Stimulated activated CD4-positive, alpha-beta T cell treated with anti-CD3 and anti-CD28 coated beads, Interleukin-4, amount 100 ng/mL, for 1 hour (primary cell): ENCODE measurements around the gene NR1D1.

Experiments
- DNase-seq: peaks from one replicate; pipeline ENCODE4 v3.0.0-alpha.2; 2020

NR1D1 gene

DNA sequence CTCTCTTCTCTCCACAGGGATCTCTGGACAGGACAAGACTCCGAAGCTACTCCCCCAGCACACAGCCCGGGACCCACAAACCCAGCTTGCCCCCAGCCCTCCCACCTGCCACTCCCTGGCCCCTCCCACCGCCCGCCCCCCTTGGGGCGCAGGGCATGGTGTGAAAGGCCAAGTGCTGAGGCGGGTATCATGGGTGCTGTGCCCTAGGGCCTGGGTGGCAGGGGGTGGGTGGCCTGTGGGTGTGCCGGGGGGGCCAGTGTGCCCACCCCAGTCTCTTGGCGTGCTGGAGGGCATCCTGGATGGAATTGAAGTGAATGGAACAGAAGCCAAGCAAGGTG is 26.2 kb downstream of the NR1D1 start:
- DNase-seq = no peak

DNA sequence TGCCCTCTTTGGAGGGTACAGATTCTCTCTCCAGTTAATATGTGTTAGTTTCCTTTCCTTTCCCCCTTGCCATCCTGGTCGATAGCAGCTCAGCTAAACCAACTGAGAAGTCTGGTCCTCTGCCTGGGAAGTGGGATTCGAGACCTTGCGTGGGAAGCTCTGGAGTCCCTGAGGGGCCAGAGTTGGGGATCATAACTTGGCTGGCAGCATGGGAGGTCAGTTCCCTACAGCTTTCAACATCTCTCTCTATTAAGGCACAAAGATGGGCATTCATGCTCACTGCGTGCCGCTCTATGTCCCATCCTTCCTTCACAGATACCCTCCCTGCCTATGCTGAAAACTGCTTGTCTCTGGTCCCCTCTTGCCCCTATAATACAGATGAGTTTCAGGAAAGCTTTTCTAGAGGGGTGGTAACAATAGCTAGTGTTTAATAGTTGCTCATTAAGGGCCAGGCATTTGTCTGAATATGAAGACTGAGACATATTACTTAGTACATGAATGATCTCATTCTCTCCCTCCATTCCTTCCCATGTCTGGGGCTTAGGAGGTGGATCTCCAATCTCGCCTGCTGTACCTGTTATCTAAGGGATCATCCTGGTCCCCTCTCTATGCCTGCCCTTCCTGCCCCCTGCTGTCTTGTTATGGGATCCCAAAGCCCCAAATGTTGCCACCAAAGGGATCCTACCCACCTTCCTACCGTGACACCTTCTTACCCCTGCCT is 26.8 kb downstream of the NR1D1 start:
- no peak for DNase-seq

DNA sequence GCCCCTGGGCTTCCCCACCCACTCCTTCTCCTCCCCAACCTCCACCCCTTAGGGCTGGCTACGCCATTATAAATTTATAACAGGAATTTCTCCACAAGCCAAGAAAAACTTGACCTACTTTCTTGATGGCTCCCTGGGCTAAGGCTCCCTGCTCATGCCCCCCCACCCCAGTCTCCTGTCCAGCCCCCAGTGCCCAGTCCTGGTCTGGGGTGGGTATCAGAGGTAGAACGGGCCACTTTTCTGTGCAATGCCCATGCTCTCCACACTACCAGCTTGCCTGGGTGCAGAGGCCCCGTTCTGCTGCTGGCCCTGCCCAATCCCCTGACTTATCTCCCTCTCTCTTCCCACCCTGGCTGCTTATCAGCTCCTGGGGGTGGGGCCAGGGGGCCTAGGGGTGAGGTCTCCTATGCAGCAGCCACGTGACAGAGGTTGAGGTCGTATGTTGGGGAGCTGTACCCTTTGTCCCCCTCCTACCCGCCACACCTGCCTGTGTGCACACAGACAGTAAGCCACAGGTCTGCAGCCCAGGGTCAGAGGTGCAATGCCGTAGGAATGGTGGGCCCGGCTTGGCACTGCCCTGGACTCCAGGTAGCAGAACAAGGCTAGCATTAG is 27.5 kb downstream of the NR1D1 start:
- DNase-seq = no peak

DNA sequence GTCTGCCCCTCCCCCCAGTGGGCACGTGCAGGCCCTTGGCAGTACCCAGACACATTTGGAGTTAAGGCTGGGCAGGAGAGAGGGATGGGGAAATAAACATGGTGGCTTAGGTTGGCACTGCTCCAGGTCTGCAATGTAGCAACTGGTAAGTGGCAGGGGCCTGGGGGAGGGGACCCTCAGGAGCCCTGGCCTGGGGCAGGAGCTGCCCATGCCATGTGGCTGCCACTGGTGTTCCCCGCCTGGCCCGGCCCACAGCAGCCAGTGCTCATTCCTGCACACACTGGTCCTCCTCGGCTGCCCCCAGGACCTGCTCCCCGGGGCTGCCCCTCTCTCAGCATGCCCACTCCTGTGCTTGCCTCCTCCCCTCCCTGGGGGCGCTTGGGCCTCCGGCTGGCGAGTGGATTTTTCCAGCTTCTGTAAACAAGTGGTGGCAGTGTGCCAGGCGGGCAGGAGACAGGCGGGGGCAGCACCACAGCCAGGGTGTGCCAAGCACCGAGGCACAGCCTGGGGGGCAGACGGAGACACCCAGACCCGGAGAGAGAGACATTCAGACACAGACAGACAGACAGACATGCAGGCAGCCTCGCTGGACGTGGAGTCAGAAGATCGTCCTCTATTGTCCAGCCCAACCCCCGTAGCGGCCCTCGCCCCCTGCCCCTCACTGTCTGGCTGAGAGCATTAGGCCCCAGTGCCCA is 28.2 kb downstream of the NR1D1 start:
- no peak for DNase-seq

DNA sequence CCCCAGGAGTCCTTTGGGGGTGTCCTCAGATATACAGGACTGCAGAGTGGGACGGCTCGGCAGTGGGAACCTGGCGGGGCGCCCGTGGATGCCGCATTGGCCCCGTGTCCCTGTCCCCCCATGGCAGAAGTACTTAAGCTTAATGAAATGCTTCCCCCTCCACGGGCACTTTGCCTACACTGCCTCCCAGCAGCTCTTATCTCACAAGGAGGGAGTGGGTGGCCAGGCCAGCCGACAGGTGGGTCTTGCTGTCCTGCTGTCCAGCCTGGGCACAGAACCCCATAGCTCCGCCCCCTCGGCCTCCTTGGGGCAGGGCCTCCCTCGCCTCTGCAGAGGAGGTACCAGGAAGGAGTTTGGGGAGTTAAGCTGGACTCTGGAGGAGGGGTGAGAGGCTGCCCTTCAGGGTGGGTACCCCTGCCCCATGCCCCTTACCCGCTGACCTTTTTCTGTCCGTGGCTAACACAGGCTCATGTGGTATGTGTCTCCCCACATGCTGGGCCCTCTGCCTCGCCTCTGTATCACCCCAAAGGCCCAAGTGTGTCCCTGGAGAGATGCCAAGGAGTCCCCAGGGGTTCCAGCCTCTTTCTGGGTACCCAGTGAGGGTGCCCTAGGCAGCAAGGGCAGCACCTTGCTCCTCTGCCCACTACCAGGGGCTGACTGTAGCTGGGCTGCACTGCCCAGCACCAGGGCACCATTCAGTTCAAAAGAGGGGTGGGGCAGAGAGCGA is 28.9 kb downstream of the NR1D1 start:
- no peak for DNase-seq

DNA sequence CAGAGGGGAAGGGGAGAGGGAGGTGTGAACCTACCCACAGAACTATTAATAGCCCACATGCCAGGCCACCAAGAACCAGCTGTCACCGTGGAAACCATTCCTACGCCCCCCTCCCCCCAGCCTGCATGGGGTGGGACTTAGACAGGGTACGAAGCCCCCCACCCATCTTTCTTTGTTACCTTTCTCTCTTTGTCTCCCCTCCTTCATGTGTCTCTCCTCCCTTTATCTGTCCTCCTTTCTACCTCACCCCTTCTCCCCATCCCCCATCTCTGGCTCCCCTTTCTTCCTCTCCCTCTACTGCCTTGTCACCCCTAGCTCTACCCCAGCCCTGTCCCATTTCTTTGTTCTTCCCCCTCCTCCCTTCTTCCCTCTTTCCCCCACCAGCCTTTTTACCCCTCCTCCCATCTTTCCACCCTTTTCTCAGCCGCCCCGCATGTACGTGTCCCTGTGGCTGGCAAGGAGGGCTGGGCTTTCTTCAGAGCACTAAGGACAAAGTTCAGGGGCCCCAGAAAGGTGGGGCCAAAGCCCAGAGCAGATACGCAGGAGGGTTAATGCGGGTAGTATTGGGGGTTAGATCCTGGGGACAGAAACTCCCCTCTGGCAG is 29.6 kb downstream of the NR1D1 start:
- no peak for DNase-seq

DNA sequence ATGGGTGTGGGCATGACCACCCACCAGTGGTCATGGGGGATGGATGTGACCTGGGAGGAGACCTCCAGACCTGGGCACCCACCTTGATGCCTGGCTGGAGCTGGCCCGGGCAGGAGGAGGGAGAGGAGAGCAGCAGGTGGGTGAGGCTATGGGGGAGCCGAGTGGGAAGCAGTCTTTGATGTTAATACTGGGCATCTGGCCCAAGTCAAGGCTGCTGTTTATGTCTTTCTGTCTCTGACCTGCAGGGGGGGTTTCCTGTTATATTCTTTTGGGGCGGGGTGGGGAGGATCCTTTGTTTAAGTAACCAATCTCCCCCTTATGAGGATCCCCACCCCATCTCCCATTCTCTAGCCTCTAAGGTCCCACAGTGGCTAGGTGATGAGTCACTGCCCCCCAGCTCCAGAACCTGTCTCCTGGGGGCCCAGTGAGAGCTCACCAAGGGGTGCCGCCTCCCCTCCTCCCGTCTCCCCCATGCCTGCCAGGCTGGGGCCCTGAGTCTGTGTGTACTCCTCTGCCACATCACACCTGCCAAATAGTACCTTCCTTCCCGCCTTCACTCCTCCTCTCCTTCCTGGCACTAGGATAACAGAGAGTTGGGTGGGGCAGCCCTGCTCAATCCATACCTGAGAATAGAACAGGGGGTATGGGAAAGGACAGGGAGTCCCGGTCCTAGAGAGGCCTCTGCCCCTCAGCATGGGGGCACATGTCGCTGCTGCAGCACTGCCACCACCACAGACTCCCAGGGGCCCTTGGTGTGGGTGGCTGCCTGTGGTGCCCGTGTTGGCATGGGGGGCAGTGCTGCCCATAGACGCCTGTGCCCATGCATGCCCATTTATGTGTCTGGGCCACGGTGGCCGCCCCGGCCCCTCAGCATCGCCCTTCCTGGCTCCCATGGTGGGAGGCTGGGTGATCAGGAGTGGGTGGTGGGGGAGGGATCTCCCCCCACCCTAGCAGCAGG is 30.4 kb downstream of the NR1D1 start:
- DNase-seq = no peak

DNA sequence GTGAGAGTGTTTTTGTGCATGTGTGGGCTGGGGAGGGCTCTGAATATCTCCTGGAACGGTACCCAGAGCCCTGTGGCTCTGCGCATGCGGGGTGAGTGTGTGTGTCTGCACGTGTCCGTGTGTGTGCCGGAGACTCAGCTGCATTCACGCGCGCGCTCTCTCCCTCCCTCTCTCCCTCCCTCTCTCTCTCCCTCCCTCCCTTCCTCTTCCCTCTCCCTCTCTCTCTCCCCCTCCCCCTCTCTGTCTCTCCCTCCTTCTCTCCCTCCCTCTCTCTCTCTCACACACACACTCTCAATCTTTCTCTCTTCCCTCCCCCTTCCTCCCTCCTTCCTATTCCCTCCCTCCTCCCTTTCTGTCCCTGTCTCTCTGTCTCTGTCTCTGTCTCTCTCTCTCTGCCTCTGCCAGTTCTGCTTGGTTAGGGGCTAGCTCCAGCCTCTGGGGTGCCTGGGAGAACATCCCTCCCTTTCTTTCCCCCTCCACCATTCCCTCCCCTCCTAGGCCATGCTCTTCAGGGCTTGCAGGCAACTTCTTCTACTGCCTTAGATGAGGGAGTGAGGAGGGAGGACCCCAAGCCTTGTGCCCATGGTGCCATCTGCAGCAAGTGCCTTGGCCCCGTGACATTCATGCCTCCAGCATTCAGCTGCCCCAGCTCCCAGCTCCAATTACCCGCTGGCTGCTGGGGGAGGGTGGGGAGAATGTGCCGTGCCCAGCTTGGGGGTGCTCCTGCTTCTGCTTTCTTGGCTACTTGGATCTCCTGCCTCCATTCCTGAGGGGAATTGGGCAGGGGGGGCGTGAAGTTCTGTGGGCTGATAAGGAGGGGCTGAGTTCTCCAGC is 31.3 kb downstream of the NR1D1 start:
- peak; percentile 88 for DNase-seq

DNA sequence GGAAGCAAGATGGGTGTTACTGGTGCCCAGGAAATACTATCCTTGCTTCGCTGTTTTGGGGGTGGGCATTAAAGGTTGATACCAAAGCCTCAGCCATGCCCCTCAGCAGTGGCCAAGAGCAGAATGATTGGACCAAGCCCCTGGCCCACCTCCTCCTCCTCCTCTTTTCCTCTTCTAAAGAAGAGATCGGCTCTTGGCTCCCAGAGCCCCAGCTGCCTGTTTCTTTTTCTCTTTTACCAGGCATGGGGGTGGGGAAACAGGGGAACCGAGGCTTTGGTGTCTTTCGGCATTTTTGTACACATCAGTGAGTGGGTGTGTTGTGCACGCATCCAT is 31.8 kb downstream of the NR1D1 start:
- no peak for DNase-seq

DNA sequence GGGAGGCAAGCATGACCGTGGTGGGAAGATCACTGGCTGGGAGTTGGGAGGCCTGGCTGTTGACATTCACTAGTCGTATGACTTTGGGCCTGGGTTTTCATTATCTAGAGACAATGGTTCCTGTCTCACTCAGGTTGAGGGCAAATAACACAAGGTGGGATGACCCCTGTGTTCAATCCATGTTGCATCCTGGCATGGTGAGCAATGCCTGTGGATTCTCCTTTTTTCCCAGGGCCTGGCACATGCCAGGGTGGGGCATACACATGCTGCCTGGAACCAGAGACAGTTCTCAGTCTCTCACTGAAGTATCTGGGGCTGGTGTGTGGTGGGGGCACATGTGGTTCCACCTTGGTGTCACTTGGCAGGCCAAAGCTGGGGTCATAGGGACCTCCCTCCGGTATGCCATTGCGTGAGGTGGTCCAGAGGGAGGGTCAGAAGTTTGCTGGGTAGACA is 32.2 kb downstream of the NR1D1 start:
- no peak for DNase-seq

DNA sequence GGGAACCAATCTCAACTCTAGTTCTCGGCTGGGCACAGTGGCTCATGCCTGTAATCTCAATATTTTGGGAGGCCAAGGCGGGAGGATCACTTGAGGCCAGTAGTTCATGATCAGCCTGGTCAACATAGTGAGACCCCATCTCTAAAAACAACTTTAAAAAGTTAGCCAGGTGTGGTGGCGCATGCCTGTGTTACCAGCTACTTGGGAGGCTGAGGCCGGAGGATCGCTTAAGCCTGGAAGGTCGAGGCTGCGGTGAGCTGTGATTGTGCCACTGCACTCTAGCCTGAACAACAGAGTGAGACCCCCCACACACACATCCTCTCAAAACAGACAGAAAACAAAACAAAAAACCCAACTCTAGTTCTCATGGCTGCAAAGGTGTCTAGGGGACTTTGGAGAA is 32.7 kb downstream of the NR1D1 start:
- no peak for DNase-seq

DNA sequence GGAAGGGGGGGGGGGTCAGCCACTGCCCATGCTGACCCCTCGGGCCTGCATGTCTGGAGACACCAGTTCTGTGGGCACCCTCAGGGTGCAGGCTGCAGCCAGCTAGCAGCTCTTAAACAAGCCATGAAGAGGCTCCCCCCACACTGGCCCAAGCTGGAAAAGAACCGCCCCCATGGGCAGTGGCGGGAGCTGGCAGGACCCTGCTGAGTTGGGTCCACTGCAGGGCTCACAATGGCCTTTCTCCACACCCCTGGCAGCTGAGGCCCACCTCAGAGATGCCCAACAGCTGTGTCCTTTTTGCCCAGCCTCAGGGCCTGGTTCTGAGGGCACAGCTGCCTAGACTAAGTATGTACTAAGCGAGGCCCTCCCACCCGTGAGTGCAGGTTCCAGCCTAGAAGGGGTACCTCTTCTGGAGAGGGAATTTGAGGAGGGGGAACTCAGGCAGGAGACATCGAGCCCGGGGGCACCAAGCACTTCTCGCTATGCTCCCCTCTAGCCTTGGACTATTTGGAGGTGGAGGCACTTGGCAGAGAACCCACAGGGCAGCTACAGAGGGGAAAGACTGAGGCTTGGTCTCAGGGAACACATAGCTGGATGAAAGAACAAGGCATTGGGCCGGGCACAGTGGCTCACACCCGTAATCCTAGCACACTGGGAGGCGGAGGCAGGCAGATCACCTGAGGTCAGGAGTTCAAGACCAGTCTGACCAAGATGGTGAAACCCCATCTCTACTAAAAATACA is 34.4 kb downstream of the NR1D1 start:
- DNase-seq = no peak

DNA sequence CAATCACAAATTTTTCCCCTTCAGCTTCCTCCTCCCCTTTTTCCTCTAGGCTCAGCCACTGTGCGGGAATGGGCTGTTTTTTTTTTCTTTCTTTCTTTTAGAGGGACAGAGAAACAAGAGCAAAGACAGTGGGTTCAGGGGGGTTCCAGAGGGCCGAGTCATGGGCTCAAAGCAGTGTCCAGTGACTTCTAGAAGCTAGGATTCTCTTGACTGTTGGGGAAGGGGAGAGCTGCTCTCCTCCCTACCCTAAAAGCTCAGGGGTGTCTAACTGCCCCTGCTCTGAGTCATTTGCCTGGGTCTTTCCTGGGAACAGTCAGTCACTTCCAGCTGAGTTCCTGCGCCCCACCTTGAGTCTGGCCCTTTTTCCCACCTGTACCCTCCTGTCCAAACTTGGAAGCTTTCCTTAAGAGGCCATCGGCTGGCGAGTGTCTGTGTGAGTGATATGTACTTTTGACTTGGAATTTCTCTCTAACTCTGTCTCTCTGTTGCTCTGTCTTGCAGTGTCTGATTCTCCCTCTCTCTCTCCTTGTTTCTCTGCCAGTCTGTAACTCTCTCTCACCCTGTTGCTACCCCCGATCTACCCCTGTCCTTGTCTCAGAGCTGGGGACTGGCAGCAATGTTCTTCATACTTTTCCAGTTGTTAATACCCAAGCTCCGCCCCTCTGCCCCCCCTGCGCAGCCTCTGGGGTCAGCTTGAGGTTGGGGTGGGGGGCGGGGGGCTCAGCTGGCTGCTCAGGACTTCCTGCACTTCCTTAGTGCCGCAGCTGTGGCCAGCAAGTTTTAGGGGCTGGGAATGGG is 35.2 kb downstream of the NR1D1 start:
- no peak for DNase-seq

DNA sequence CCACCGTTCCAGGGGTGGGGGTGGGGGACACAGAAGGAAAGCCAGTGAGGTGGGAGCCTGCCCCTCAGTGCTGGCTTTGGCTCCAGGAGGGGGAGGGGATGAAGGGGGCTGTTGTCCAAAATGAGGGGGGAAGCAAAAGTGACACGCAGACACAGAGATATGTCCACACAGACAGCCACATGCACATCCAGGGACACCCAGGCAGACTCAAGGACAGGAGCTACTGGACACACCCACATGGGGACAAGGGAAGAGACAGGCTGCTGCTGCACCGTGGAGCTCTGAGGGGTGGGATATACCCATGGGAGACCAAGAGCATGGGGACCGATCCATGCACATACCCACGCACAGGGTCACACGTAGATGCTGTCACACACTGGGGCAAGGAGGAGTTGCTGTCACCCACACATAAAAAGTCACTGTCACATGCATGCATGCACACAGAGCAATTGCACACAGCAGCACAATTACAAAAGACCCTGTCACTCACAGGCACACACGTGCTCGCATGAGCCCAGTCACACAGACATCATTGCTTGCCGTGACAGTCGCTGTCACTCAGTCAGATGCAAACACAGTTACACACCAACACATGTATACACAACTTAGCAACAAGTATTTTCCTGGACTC is 36.4 kb downstream of the NR1D1 start:
- DNase-seq = peak; percentile 20

DNA sequence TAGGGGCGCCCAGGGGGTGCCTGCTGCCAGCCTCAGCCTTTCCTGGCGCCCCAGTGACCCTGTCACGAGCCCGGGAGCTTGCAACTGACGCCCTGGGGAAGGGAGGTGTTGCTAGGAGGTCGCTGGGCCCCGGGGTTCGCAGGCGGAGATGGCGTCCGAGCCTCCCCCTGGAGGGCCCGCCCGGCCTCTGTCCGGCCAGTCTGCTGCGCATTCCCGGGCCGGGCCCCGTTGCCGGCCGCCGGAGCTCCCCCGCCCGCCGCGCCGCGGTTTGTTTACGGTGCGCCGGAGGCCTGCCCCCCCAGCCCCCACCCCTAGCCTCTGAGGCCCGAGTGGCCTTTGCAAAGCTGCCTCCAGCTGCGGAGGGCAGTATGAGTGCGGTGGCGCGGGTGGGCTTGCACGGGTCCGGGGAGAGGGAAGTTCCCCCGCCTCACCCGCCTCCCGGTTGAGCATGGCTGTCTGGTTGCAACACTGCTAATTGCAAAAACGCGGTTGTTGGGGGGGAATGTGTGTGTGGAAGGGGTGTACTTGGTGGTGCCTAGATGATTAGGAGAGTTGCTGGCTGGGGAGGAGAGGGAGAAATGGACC is 37.1 kb downstream of the NR1D1 start:
- DNase-seq = peak; percentile 23

DNA sequence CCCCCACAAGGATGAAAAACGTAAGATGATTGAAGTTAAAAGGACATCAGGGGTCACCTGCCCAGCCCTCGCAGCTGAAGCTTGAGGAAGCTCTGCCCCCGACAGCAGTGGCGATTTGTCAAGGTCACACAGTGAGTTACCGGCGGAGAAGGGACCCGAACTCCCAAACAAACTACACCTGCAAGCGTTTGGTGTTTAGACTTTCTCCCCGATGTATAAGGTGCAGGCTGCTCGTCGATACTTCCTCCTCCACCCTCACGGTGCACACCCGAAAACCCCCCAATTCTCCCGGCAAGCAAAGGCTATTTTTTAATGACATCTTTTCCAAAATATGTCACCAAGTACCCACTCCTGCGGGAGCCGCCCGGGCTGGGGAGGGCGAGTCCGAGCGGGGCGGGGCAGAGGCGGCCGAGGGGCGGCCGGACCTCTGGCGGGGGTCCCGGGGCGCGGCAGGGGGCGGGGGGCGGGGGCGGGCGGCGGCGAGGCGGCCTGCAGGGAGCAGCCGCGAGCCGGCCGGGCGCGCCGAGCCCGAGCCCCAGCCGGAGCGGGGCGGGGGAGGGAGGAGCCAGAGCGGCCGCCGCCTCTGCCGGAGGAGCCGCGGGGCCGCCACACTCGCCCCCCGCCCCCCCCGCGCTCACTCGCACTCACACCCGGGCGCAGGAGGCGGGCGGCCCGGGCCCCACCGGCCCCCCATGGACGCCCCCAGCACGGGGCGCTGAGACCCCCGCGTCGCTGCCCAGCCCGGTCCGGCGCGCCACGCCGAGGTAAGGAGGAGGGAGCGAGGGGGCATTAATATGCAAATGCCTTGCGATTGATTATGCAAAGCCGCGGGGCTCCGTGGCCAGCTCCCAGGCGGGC is 37.8 kb downstream of the NR1D1 start, which contains the start of gene THRA:
THRA (plus strand) TSS at position 637 of the 858 bp plus-strand sequence. CDS start 11,524 bp downstream, outside the sequence.
- DNase-seq = peak; percentile 77

DNA sequence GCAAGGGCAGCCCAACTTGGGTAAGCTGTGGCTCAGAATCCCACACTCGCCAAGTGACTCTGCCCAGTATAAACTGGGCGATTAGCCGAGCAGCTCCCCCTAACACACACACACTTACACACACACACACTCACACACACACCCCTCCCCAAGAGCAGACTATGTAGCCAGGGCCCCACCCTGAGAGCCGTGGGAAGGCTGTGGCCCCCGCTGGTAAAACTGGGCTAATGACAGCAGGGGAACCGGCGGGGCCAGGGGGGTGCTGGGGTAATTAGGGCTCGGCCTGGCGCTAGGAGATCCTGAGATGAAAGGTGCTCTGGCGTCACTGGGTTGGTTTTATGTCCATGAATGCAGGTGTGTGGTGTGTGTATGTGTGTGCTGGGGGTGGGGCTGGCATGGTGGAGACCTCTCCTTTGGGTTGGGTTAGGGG is 38.8 kb downstream of the NR1D1 start:
- DNase-seq = no peak
